ENCODE results near the gene RAB35. TPM values are rescaled to one million over a fixed set of nuclear protein-coding genes. Genes with fewer than 3 reads are reported as not detected.
A peak's percentile ranks its signal among the peaks of the same experiment; 100 is the strongest.

The RAB35 gene
- total and polyA plus RNA-seq, 2 donors (not counting 1 experiment from before 2014, with no cell fraction given): 20.4 to 52.9 TPM

GRCh38 chr12:120121766-120122293 is 5.3 kb upstream of the RAB35 start:
- peaks cover 12% of the 10 kb centered on the region for H4K20me1 ChIP-seq (ENCODE audit: control insufficient read depth, insufficient read depth, low read length, poor library complexity, severe bottlenecking)
- H3K4me3 ChIP-seq (ENCODE audit: control extremely low read depth in 1 of 5, extremely low read depth in 1 of 5, insufficient read depth in 1 of 5, low read depth in 2 of 5, low read length in 4 of 5): no peak overlapping the region
- Mint-ChIP-seq H3K4me3 (peak overlapping the region; percentile 26), H3K4me1 (peaks cover 57% of the 10 kb centered on the region), H3K27me3 (no peaks in the 10 kb centered on the region), H3K9me3 (ENCODE audit: insufficient read depth) (no peaks in the 10 kb centered on the region), H3K27ac (peak overlapping the region; percentile 34)
- H3K4me2 ChIP-seq (replicated peaks; ENCODE audit: low read depth, low read length, poor library complexity, severe bottlenecking): peak overlapping the region; percentile 20
- DNase-seq: peak; percentile 35
- no peak overlapping the region for H3K27ac ChIP-seq (ENCODE audit: low read length in 2 of 2)
- peaks cover 0 to 3% of the 10 kb centered on the region in 2 experiments for H3K36me3 ChIP-seq (replicated peaks in 1 of 2; ENCODE audit: control extremely low read depth in 1 of 2, control insufficient read depth in 1 of 2, extremely low read depth in 1 of 2, insufficient read depth in 2 of 2, low read length in 1 of 2)
- 100% methylated on average over 1 of the region's 4 CpGs for WGBS (ENCODE audit: insufficient coverage)
- H3K9me3 ChIP-seq (ENCODE audit: control extremely low read depth in 1 of 3, control insufficient read depth in 2 of 3, insufficient read depth in 1 of 3, low read length in 2 of 3): peaks cover 0 to 3% (median 0%) of the 10 kb centered on the region in 3 donors
- ATAC-seq (ENCODE audit: low read depth): no peak
- H3K9ac ChIP-seq (ENCODE audit: low read length): no peak overlapping the region
- intact Hi-C loops (cut with micrococcal nuclease): no loop called here
- TF ChIP-seq CTCF (IDR thresholded peaks at IDR 0.05) (no peak), EZH2 (IDR thresholded peaks at IDR 0.05; ENCODE audit: borderline replicate concordance, insufficient read depth, low read depth, low read length, poor library complexity, severe bottlenecking) (no peak)
- ChIA-PET CTCF (interaction anchor here (0.7 kb wide), 1 partner anchor 141 kb away, joined by 3 read pairs; no protein-coding TSS in a partner anchor), POLR2A (interaction anchor here (0.6 to 0.7 kb wide), 3 partner anchors 132 to 434 kb away, joined by 3 to 4 read pairs (median 4); no protein-coding TSS in a partner anchor)
- H3K27me3 ChIP-seq (replicated peaks in 1 of 4; ENCODE audit: control extremely low read depth in 1 of 4, control insufficient read depth in 3 of 4, insufficient read depth in 4 of 4, low read length in 3 of 4): no peaks in the 10 kb centered on the region
- H3K4me1 ChIP-seq (ENCODE audit: control insufficient read depth in 2 of 2, insufficient read depth in 2 of 2, low read length in 2 of 2): peaks cover 30 to 59% of the 10 kb centered on the region in 2 donors
- H3K79me2 ChIP-seq (ENCODE audit: control insufficient read depth, insufficient read depth, low read length): peaks cover 24% of the 10 kb centered on the region
- no peak overlapping the region for H2AFZ ChIP-seq (ENCODE audit: insufficient read depth, low read depth, low read length, poor library complexity, severe bottlenecking)

- Mint-ChIP-seq H3K27me3 (no peaks in the 10 kb centered on the region), H3K4me3 (peak overlapping the region; percentile 26), H3K9me3 (ENCODE audit: insufficient read depth) (no peaks in the 10 kb centered on the region), H3K4me1 (peaks cover 57% of the 10 kb centered on the region), H3K27ac (peak overlapping the region; percentile 34)
- Histone ChIP-seq H3K4me3 (ENCODE audit: control extremely low read depth in 1 of 5, extremely low read depth in 1 of 5, insufficient read depth in 1 of 5, low read depth in 2 of 5, low read length in 4 of 5) (no peak overlapping the region), H3K36me3 (replicated peaks in 1 of 2; ENCODE audit: control extremely low read depth in 1 of 2, control insufficient read depth in 1 of 2, extremely low read depth in 1 of 2, insufficient read depth in 2 of 2, low read length in 1 of 2) (no peaks in the 10 kb centered on the region), H4K20me1 (ENCODE audit: control insufficient read depth, insufficient read depth, low read length, poor library complexity, severe bottlenecking) (peaks cover 12% of the 10 kb centered on the region), H3K4me2 (replicated peaks; ENCODE audit: low read depth, low read length, poor library complexity, severe bottlenecking) (no peak overlapping the region), H3K4me1 (ENCODE audit: control insufficient read depth in 2 of 2, insufficient read depth in 2 of 2, low read length in 2 of 2) (peaks cover 30 to 59% of the 10 kb centered on the region in 2 donors), H2AFZ (ENCODE audit: insufficient read depth, low read depth, low read length, poor library complexity, severe bottlenecking) (no peak overlapping the region), H3K27me3 (replicated peaks in 1 of 4; ENCODE audit: control extremely low read depth in 1 of 4, control insufficient read depth in 3 of 4, insufficient read depth in 4 of 4, low read length in 3 of 4) (no peaks in the 10 kb centered on the region), H3K9ac (ENCODE audit: low read length) (no peak overlapping the region), H3K27ac (ENCODE audit: low read length in 2 of 2) (no peak overlapping the region), H3K9me3 (ENCODE audit: control extremely low read depth in 1 of 3, control insufficient read depth in 2 of 3, insufficient read depth in 1 of 3, low read length in 2 of 3) (peaks cover 0 to 3% (median 0%) of the 10 kb centered on the region in 3 donors), H3K79me2 (ENCODE audit: control insufficient read depth, insufficient read depth, low read length) (peaks cover 24% of the 10 kb centered on the region)
- intact Hi-C loops (cut with micrococcal nuclease): no loop called here
- CTCF ChIA-PET: no interaction called here
- WGBS (ENCODE audit: insufficient coverage): 100% methylated on average over 1 of the region's 2 CpGs
- DNase-seq (no peak), ATAC-seq (ENCODE audit: low read depth) (no peak)
- TF ChIP-seq EZH2 (IDR thresholded peaks at IDR 0.05; ENCODE audit: borderline replicate concordance, insufficient read depth, low read depth, low read length, poor library complexity, severe bottlenecking) (no peak), CTCF (IDR thresholded peaks at IDR 0.05) (no peak)
- POLR2A ChIA-PET: no interaction called here
Observed at GRCh38 chr12:120121343-120121742, 4.8 kb upstream of the RAB35 start.
